Neuronal stem cell (in vitro differentiated cells): Measurements from ENCODE around the gene CRACR2A.

ENCODE experiments used
- DNase-seq: peaks from one replicate; pipeline ENCODE4 v3.0.0-alpha.2; 2013; ENCODE audit warnings: low spot score
- H2AFZ ChIP-seq: one replicate; pipeline ENCODE4 v1.6.1; 2013; ENCODE audit warnings: mild to moderate bottlenecking, low read length, inconsistent platforms
- H2AK5ac ChIP-seq: 2 replicates; pipeline ENCODE4 v1.6.1; 2013; ENCODE audit warnings: low read depth, mild to moderate bottlenecking, inconsistent platforms, low read length, moderate library complexity, mixed read lengths
- H2BK120ac ChIP-seq: 2 replicates; pipeline ENCODE4 v1.6.1; 2013; ENCODE audit warnings: low read depth, mild to moderate bottlenecking, inconsistent platforms, low read length, moderate library complexity, mixed read lengths
- H2BK12ac ChIP-seq: one replicate; pipeline ENCODE4 v1.6.1; 2013; ENCODE audit warnings: low read length, inconsistent platforms
- H2BK15ac ChIP-seq: 2 replicates; pipeline ENCODE4 v1.6.1; 2013; ENCODE audit warnings: mild to moderate bottlenecking, low read length, inconsistent platforms, mixed read lengths
- H2BK5ac ChIP-seq: one replicate; pipeline ENCODE4 v1.6.1; 2013; ENCODE audit warnings: inconsistent platforms, mild to moderate bottlenecking, low read length, moderate library complexity
- H3K14ac ChIP-seq: one replicate; pipeline ENCODE4 v1.6.1; 2013; ENCODE audit warnings: low read length, inconsistent platforms
- H3K18ac ChIP-seq: 2 replicates; pipeline ENCODE4 v1.6.1; 2013; ENCODE audit warnings: low read length, inconsistent platforms
- H3K23ac ChIP-seq: 2 replicates; pipeline ENCODE4 v1.6.1; 2013; ENCODE audit warnings: low read depth, mild to moderate bottlenecking, mixed read lengths, low read length, inconsistent platforms; ENCODE audit not compliant: poor library complexity
- H3K27ac ChIP-seq: replicated peaks from 3 replicates; pipeline ENCODE4 v1.5.1; 2013; ENCODE audit warnings: low read length, inconsistent platforms
- H3K27me3 ChIP-seq, 3 experiments: 2 replicates each; pipeline ENCODE4 v1.6.1; 2013; ENCODE audit warnings: low read length in 3 of 3, mild to moderate bottlenecking in 2 of 3, inconsistent platforms in 1 of 3, low read depth in 1 of 3, mixed read lengths in 1 of 3, moderate library complexity in 1 of 3; ENCODE audit not compliant: control insufficient read depth in 3 of 3, insufficient read depth in 3 of 3
- H3K36me3 ChIP-seq, 2 donors: replicated peaks in 1 of 2; 2 replicates each; pipeline ENCODE4 v1.6.1; 2013; ENCODE audit warnings: low read length in 2 of 2; ENCODE audit not compliant: control insufficient read depth in 2 of 2, insufficient read depth in 2 of 2
- H3K4ac ChIP-seq: 2 replicates; pipeline ENCODE4 v1.6.1; 2013; ENCODE audit warnings: inconsistent platforms, mild to moderate bottlenecking, low read length, moderate library complexity
- H3K4me1 ChIP-seq, 2 donors: 1 replicate in 1 of 2; 2 replicates in 1 of 2; pipeline ENCODE4 v1.6.1; 2013; ENCODE audit warnings: low read length in 2 of 2, low read depth in 1 of 2; ENCODE audit not compliant: control insufficient read depth in 2 of 2, insufficient read depth in 1 of 2
- H3K4me2 ChIP-seq: one replicate; pipeline ENCODE4 v1.6.1; 2013; ENCODE audit warnings: mild to moderate bottlenecking, low read length, inconsistent platforms; ENCODE audit not compliant: insufficient read depth, poor library complexity, severe bottlenecking
- H3K4me3 ChIP-seq, 2 donors: 2 replicates each; pipeline ENCODE4 v1.5.1; 2013; ENCODE audit warnings: low read length in 2 of 2, mild to moderate bottlenecking in 2 of 2, inconsistent platforms in 1 of 2, moderate library complexity in 1 of 2
- H3K79me1 ChIP-seq: one replicate; pipeline ENCODE4 v1.6.1; 2013; ENCODE audit warnings: low read depth, mild to moderate bottlenecking, inconsistent platforms, low read length, moderate library complexity
- H3K9ac ChIP-seq: one replicate; pipeline ENCODE4 v1.6.1; 2013; ENCODE audit warnings: mild to moderate bottlenecking, low read depth, low read length, inconsistent platforms; ENCODE audit not compliant: poor library complexity
- H3K9me3 ChIP-seq, 2 donors: replicated peaks in 1 of 2; 2 replicates each; pipeline versions ENCODE3 to v1.6.1; 2013; ENCODE audit warnings: low read length in 2 of 2, mild to moderate bottlenecking in 2 of 2, inconsistent platforms in 1 of 2, low read depth in 1 of 2, mixed read lengths in 1 of 2, moderate library complexity in 1 of 2; ENCODE audit not compliant: control insufficient read depth in 2 of 2, insufficient read depth in 1 of 2
- H4K8ac ChIP-seq: one replicate; pipeline ENCODE4 v1.6.1; 2013; ENCODE audit warnings: low read depth, mild to moderate bottlenecking, inconsistent platforms, low read length, moderate library complexity
- H4K91ac ChIP-seq: one replicate; pipeline ENCODE4 v1.6.1; 2013; ENCODE audit warnings: low read length, low read depth, mild to moderate bottlenecking, inconsistent platforms; ENCODE audit not compliant: poor library complexity
- WGBS, 2 donors: extraction: QIAGEN DNeasy Blood & Tissue Kit; methylation state at CpG; one replicate each; pipeline ENCODE4 v1.1.7; 2013; ENCODE audit warnings: missing lambda C conversion rate in 2 of 2, mixed read lengths in 1 of 2; ENCODE audit not compliant: insufficient read length in 2 of 2, insufficient replicate concordance in 1 of 2; ENCODE audit errors: extremely low coverage in 2 of 2; 5-methylcytosine and 5-hydroxymethylcytosine counted together

The CRACR2A gene

GRCh38 chr12:3698218-3698974 is 54.5 kb downstream of the CRACR2A start:
- no peak overlapping the region for H3K4ac ChIP-seq
- H4K91ac ChIP-seq, result no peak overlapping the region
- no peak overlapping the region for H3K27ac ChIP-seq
- no peak overlapping the region for H2AK5ac ChIP-seq
- no peak overlapping the region for H3K14ac ChIP-seq
- no peaks in the 10 kb centered on the region for H3K27me3 ChIP-seq
- no peak overlapping the region for H3K9ac ChIP-seq
- H2BK15ac ChIP-seq, result no peak overlapping the region
- H3K23ac ChIP-seq, result no peak overlapping the region
- H3K79me1 ChIP-seq, result no peaks in the 10 kb centered on the region
- no peak overlapping the region for H4K8ac ChIP-seq
- no peak overlapping the region for H3K4me2 ChIP-seq
- H2AFZ ChIP-seq, result peak overlapping the region; percentile 16
- H2BK120ac ChIP-seq, result no peak overlapping the region
- no peak overlapping the region for H3K18ac ChIP-seq
- peaks cover 5% of the 10 kb centered on the region in 2 donors for H3K4me1 ChIP-seq
- DNase-seq, result no peak
- no peaks in the 10 kb centered on the region for H3K9me3 ChIP-seq
- WGBS, 2 donors, result no CpG with 5 or more reads among the region's 7 CpGs
- no peak overlapping the region for H3K4me3 ChIP-seq
- no peak overlapping the region for H2BK5ac ChIP-seq
- H2BK12ac ChIP-seq, result no peak overlapping the region
- H3K36me3 ChIP-seq, result no peaks in the 10 kb centered on the region

GRCh38 chr12:3697311-3697870 is 55.5 kb downstream of the CRACR2A start:
- Histone ChIP-seq H3K9ac (no peak overlapping the region), H3K4me2 (no peak overlapping the region)

GRCh38 chr12:3694673-3695072 is 58.2 kb downstream of the CRACR2A start:
- Histone ChIP-seq H2AK5ac (no peak overlapping the region), H3K27me3 (no peaks in the 10 kb centered on the region), H3K18ac (no peak overlapping the region), H4K8ac (no peak overlapping the region), H3K4me1 (peaks cover 5% of the 10 kb centered on the region in 2 donors), H3K14ac (no peak overlapping the region), H2BK15ac (no peak overlapping the region), H3K79me1 (no peaks in the 10 kb centered on the region), H3K23ac (no peak overlapping the region), H3K4ac (no peak overlapping the region), H2BK5ac (no peak overlapping the region), H3K27ac (no peak overlapping the region), H2AFZ (no peak overlapping the region), H4K91ac (no peak overlapping the region), H3K9me3 (peaks cover 3 to 7% of the 10 kb centered on the region in 2 donors), H2BK120ac (no peak overlapping the region), H2BK12ac (no peak overlapping the region), H3K36me3 (no peaks in the 10 kb centered on the region), H3K9ac (no peak overlapping the region), H3K4me3 (no peak overlapping the region), H3K4me2 (no peak overlapping the region)
- WGBS, 2 donors, result no CpG with 5 or more reads among the region's 4 CpGs
- no peak for DNase-seq

More at GRCh38 chr12:3697311-3697870, 55.5 kb downstream of the CRACR2A start:
- Histone ChIP-seq H3K23ac (no peak overlapping the region), H3K9me3 (peaks cover 0 to 2% of the 10 kb centered on the region in 2 donors), H3K4me1 (peaks cover 5% of the 10 kb centered on the region in 2 donors), H2BK5ac (no peak overlapping the region), H2BK120ac (no peak overlapping the region), H3K4ac (no peak overlapping the region), H3K79me1 (no peaks in the 10 kb centered on the region), H3K27ac (no peak overlapping the region), H3K18ac (no peak overlapping the region), H3K14ac (no peak overlapping the region), H3K36me3 (no peaks in the 10 kb centered on the region), H4K8ac (no peak overlapping the region), H3K27me3 (no peaks in the 10 kb centered on the region), H2BK12ac (no peak overlapping the region), H4K91ac (no peak overlapping the region), H3K4me3 (no peak overlapping the region), H2AK5ac (no peak overlapping the region), H2BK15ac (no peak overlapping the region), H2AFZ (no peak overlapping the region)
- no peak for DNase-seq
- WGBS, 2 donors, result no CpG with 5 or more reads among the region's 5 CpGs

- Histone ChIP-seq H3K14ac (no peak overlapping the region), H3K79me1 (no peaks in the 10 kb centered on the region), H2BK5ac (no peak overlapping the region), H4K8ac (no peak overlapping the region), H3K4ac (no peak overlapping the region), H4K91ac (no peak overlapping the region), H3K9ac (no peak overlapping the region), H3K27ac (no peak overlapping the region), H3K4me2 (no peak overlapping the region), H2AFZ (no peak overlapping the region), H3K27me3 (no peaks in the 10 kb centered on the region), H3K9me3 (peaks cover 3 to 7% of the 10 kb centered on the region in 2 donors), H3K23ac (peak overlapping the region; percentile 66), H3K18ac (peak overlapping the region; percentile 4), H2BK12ac (no peak overlapping the region), H2AK5ac (no peak overlapping the region), H3K4me3 (peak overlapping the region in 1 of 2 donors; percentile 22), H2BK15ac (no peak overlapping the region), H3K36me3 (no peaks in the 10 kb centered on the region), H2BK120ac (no peak overlapping the region), H3K4me1 (no peaks in the 10 kb centered on the region)
- WGBS, 2 donors, result no CpG with 5 or more reads among the region's 13 CpGs
- no peak for DNase-seq
Observed at GRCh38 chr12:3692616-3693365, 60.1 kb downstream of the CRACR2A start.
